Inflammatory macrophage treated with lipopolysaccharide for 4 hours (primary cell): ENCODE data around the gene AP1S1.
"Not testable (repeated sequence)": the region's sequence is repeated elsewhere in the genome, so short reads cannot be mapped to it uniquely, and the experiment has no call there.

Experiments used
- DNase-seq: peaks from one replicate; pipeline ENCODE4 v3.0.0-alpha.2; 2020

The AP1S1 gene

DNA sequence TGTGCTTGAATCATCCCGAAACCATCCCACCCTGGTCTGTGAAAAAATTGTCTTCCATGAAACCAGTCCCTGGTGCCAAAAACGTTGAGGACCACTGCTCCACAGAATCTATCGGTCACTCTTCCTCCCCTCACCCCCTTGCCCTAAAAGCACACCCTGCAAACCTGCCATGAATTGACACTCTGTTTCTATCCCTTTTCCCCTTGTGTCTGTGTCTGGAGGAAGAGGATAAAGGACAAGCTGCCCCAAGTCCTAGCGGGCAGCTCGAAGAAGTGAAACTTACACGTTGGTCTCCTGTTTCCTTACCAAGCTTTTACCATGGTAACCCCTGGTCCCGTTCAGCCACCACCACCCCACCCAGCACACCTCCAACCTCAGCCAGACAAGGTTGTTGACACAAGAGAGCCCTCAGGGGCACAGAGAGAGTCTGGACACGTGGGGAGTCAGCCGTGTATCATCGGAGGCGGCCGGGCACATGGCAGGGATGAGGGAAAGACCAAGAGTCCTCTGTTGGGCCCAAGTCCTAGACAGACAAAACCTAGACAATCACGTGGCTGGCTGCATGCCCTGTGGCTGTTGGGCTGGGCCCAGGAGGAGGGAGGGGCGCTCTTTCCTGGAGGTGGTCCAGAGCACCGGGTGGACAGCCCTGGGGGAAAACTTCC is 28.2 kb upstream of the AP1S1 start:
- peak; percentile 35 for DNase-seq

GRCh38 chr7:101126651-101127459 is 27.4 kb upstream of the AP1S1 start, which contains the start of gene SERPINE1:
Gene SERPINE1 (plus strand): TSS chr7:101127104. CDS start chr7:101128394, 1,290 bp downstream.
- peak; percentile 89 for DNase-seq

GRCh38 chr7:101127460-101128039 is 26.7 kb upstream of the AP1S1 start:
- no peak for DNase-seq

GRCh38 chr7:101128040-101128834 is 26.0 kb upstream of the AP1S1 start:
- no peak for DNase-seq

DNA sequence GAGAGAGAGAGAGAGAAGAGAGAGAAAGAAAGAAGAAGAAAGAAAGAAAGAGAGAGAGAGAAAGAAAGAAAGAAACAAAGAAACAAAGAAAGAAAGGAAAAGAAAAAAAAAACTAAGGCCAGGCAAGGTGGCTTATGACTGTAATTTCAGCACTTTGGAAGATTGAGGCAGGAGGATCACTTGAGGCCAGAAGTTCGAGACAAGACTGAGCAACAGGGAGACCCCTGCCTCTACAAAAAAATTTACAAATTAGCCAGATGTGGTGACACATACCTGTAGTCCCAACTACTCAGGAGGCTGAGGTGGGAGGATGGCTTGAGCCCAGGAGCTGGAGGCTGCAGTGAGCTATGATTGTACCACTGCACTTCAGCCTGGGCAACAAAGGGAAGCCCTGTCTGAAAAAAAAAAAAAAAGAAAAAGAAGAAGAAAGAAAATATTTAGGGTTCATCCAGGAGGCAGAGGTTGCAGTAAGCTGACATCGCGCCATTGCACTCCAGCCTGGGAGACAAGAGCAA is 24.6 kb upstream of the AP1S1 start:
- DNase-seq, result no peak

- not testable (repeated sequence) for DNase-seq
Measured at GRCh38 chr7:101132626-101133600, 21.4 kb upstream of the AP1S1 start.

- peak; percentile 24 for DNase-seq
Measured at GRCh38 chr7:101133621-101134398, 20.5 kb upstream of the AP1S1 start.

DNA sequence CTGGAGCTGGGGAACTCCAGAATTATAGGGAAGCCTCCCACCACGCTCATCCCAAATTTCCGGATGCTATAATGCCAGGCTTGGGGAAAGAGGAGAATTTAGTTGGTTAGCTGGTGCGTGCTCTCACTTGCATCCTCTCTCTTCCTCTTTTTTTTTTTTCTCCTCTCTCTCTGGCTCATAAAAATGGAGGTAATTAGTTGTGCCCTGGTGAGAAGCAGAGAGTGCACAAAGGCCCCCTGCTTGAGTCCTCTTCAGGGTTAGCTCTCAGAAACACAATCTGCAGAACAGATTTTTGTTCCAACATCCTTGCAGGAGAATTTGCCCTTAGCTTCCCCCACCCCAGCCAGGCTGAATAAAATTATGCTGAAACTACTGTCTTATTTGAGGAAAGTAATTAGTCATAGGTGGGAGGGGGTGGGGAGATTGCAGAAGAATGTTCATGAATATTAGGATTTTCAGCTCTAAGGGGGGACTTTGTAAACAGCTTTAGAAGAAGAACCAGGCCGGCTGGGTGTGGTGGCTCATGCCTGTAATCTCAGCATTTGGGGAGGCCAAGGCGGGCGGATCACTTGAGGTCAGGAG is 19.8 kb upstream of the AP1S1 start:
- peak; percentile 73 for DNase-seq

- DNase-seq, result no peak
Measured at GRCh38 chr7:101137651-101138212, 16.5 kb upstream of the AP1S1 start.

GRCh38 chr7:101138213-101138870 is 15.9 kb upstream of the AP1S1 start:
- peak; percentile 95 for DNase-seq

DNA sequence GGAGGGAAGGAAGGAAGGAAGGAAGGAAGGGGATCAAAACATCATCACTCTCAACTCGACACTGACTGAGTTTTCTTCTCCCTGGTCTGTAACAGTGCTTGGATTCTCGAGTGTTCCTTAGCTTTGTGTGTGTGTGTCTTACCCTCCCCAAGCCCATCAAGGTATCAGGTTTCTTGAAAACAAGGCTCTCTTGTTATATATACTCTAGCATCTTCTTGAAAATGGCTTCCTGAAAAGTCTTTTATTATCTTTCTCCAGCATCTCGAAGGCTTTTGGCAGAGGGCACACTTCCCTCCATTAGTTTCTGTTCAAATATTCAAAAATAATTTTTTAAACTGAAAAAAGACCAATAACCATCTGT is 14.0 kb upstream of the AP1S1 start:
- DNase-seq, result no peak

GRCh38 chr7:101140746-101141382 is 13.4 kb upstream of the AP1S1 start:
- no peak for DNase-seq

DNA sequence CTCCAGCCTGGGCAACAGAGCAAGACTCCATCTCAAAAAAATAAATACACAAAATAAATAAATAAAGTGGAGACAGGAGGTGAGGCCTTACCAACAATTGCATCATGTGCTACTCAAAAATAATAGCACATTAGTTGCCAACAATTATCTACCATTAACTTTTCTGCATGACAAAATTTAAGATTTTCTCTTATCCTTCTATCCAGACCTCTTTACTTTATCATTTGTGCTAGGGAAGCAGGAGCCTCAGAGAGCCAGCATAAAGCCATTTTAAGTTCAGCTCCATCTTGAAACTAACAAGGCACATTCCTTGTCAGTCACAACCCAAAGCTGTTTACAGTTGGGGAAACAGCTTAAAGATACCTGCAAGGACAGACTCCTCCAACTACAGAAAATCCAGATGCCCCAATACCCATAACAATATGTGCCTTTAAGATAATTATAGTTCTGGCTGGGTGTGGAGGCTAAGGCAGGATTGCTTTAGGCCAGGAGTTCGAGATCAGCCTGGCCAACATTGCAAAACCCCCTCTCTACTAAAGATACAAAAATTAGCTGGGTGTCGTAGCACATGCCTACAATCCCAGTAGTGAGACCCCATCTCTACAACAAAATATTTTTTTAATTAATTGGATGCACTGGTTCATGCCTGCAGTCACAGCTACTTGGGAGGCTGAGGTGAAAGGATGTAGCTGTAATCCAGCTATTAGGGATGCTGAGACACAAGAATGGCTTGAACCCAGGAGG is 2.2 kb upstream of the AP1S1 start:
- DNase-seq, result no peak

GRCh38 chr7:101154693-101155102 is 422 bp downstream of the AP1S1 start:
- DNase-seq, result no peak

DNA sequence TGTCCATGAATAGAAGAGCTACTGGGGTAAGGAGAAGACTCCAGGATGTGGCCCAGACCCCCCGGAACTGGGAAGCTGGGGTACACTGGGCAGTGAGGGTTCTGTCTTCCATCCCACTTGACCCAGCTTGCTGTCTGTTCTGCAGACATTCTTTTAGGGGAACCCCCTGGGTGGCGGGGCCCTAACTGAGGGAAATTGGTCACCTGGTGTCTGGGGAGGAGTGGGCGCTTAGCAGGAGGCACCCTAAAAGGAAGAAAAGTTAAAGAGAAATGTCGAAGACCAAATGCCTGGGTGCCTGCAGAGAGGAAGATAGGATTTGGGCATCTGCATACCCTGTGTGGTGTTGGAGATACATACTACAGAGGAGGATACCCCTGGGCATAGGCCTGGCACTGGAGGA is 1.0 kb downstream of the AP1S1 start:
- no peak for DNase-seq

GRCh38 chr7:101156277-101156676 is 2.0 kb downstream of the AP1S1 start:
- DNase-seq, result no peak

DNA sequence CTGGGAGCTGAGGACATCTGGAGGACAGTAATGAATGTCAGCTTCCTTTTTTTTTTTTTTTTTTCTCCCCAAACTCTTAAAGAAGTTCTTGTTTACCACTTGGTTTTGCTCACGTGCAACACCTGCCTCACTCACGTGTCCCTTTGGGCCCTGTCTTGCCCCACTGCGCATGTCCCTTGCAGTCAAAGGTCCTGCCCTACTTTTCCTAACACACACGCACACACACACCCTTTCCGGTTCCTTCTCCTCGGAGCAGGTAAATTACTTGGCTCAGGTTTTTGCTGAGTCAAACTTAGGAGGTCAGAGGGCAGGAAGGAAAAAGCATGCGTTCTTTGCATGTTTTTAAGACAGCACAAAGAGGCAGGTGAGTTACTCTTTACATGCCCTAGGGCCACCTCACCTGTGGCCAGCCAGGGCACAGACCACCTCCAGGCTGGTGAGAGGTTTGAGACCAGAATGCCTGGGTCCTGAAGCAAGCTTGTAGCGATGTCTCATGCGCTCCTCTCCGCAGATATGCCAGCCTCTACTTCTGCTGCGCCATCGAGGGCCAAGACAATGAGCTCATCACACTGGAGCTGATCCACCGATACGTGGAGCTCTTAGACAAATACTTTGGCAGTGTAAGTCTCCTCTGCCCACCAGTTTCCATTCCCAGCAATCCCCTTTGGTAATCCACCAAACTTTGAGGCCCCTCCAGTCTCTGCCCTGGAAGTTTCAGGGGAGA is 2.8 kb downstream of the AP1S1 start:
- no peak for DNase-seq
